H9 (cell line): ENCODE measurements around the gene HOXB6. TPM values are rescaled to one million over a fixed set of nuclear protein-coding genes. Genes with fewer than 3 reads are reported as not detected.

ENCODE experiments used
- DNase-seq: peaks from one replicate; pipeline ENCODE4 v3.0.0-alpha.2; 2017
- H2AFZ ChIP-seq: one replicate; pipeline ENCODE4 v1.6.1; 2013; ENCODE audit warnings: mild to moderate bottlenecking, low read length, control low read depth, moderate library complexity
- H2AK5ac ChIP-seq: 2 replicates; pipeline ENCODE4 v1.6.1; 2013; ENCODE audit warnings: low read length, control low read depth, mixed read lengths; ENCODE audit not compliant: insufficient read length
- H2BK120ac ChIP-seq: one replicate; pipeline ENCODE4 v1.6.1; 2013; ENCODE audit warnings: low read depth, mild to moderate bottlenecking, low read length, control low read depth, inconsistent platforms; ENCODE audit not compliant: poor library complexity, severe bottlenecking
- H2BK12ac ChIP-seq: 2 replicates; pipeline ENCODE4 v1.6.1; 2013; ENCODE audit warnings: low read length, control low read depth, mixed read lengths, low read depth; ENCODE audit not compliant: insufficient read length
- H2BK15ac ChIP-seq: 2 replicates; pipeline ENCODE4 v1.6.1; 2013; ENCODE audit warnings: low read depth, low read length, control low read depth
- H2BK20ac ChIP-seq: one replicate; pipeline ENCODE4 v1.6.1; 2013; ENCODE audit warnings: low read depth, mild to moderate bottlenecking, low read length, control low read depth, inconsistent platforms; ENCODE audit not compliant: poor library complexity, severe bottlenecking
- H2BK5ac ChIP-seq: 2 replicates; pipeline ENCODE4 v1.6.1; 2013; ENCODE audit warnings: low read length, control low read depth, mixed read lengths; ENCODE audit not compliant: insufficient read length
- H3K14ac ChIP-seq: 2 replicates; pipeline ENCODE4 v1.6.1; 2013; ENCODE audit warnings: low read length, control low read depth; ENCODE audit not compliant: insufficient read depth
- H3K18ac ChIP-seq: 2 replicates; pipeline ENCODE4 v1.6.1; 2013; ENCODE audit warnings: low read depth, mild to moderate bottlenecking, mixed read lengths, low read length, control low read depth; ENCODE audit not compliant: insufficient read length
- H3K23ac ChIP-seq: 2 replicates; pipeline ENCODE4 v1.6.1; 2013; ENCODE audit warnings: low read length, control low read depth, mixed read lengths, low read depth; ENCODE audit not compliant: insufficient read length
- H3K23me2 ChIP-seq: 2 replicates; pipeline ENCODE4 v1.6.1; 2013; ENCODE audit warnings: low read depth, mild to moderate bottlenecking, mixed read lengths, low read length, control low read depth; ENCODE audit not compliant: insufficient read length, poor library complexity, severe bottlenecking
- H3K27ac ChIP-seq: 2 replicates; pipeline ENCODE4 v1.5.1; 2013; ENCODE audit warnings: low read length, control low read depth, mixed read lengths, low read depth; ENCODE audit not compliant: insufficient read length
- H3K27me3 ChIP-seq: 2 replicates; pipeline ENCODE4 v1.6.1; 2013; ENCODE audit warnings: low read length, control low read depth, inconsistent platforms; ENCODE audit not compliant: insufficient read depth
- H3K4ac ChIP-seq: 2 replicates; pipeline ENCODE4 v1.6.1; 2013; ENCODE audit warnings: low read depth, mild to moderate bottlenecking, control low read depth, inconsistent platforms, low read length, moderate library complexity
- H3K4me1 ChIP-seq: 2 replicates; pipeline ENCODE4 v1.6.1; 2013; ENCODE audit warnings: low read length, control low read depth, inconsistent platforms; ENCODE audit not compliant: insufficient read depth
- H3K4me2 ChIP-seq: 2 replicates; pipeline ENCODE4 v1.6.1; 2013; ENCODE audit warnings: low read length, control low read depth, mixed read lengths; ENCODE audit not compliant: insufficient read length, insufficient read depth
- H3K56ac ChIP-seq: 2 replicates; pipeline ENCODE4 v1.6.1; 2013; ENCODE audit warnings: low read depth, mild to moderate bottlenecking, mixed read lengths, low read length, control low read depth; ENCODE audit not compliant: insufficient read length
- H3K79me1 ChIP-seq: 2 replicates; pipeline ENCODE4 v1.6.1; 2013; ENCODE audit warnings: low read depth, mild to moderate bottlenecking, moderate library complexity, low read length, control low read depth, inconsistent platforms; ENCODE audit not compliant: insufficient read depth, poor library complexity, severe bottlenecking
- H3K79me2 ChIP-seq: 2 replicates; pipeline ENCODE4 v1.6.1; 2013; ENCODE audit warnings: low read length, control low read depth, inconsistent platforms; ENCODE audit not compliant: insufficient read depth
- H3K9ac ChIP-seq: 2 replicates; pipeline ENCODE4 v1.6.1; 2013; ENCODE audit warnings: low read length, control low read depth, mixed read lengths; ENCODE audit not compliant: insufficient read length; ENCODE audit errors: extremely low read depth
- H3K9me3 ChIP-seq: one replicate; pipeline ENCODE4 v1.6.1; 2013; ENCODE audit warnings: low read depth, low read length, inconsistent platforms; ENCODE audit not compliant: control insufficient read depth
- H3T11ph ChIP-seq: one replicate; pipeline ENCODE4 v1.6.1; 2013; ENCODE audit warnings: mild to moderate bottlenecking, low read length, control low read depth, inconsistent platforms
- H4K20me1 ChIP-seq: one replicate; pipeline ENCODE4 v1.6.1; 2013; ENCODE audit not compliant: control insufficient read depth, insufficient read length, insufficient read depth
- H4K5ac ChIP-seq: 2 replicates; pipeline ENCODE4 v1.6.1; 2013; ENCODE audit warnings: low read depth, mild to moderate bottlenecking, mixed read lengths, low read length, control low read depth; ENCODE audit not compliant: insufficient read length
- H4K8ac ChIP-seq: replicated peaks from 2 replicates; pipeline ENCODE4 v1.6.1; 2013; ENCODE audit warnings: low read length, control low read depth, mixed read lengths, low read depth; ENCODE audit not compliant: insufficient read length
- H4K91ac ChIP-seq: 2 replicates; pipeline ENCODE4 v1.6.1; 2013; ENCODE audit warnings: low read depth, mild to moderate bottlenecking, moderate library complexity, mixed read lengths, low read length, control low read depth; ENCODE audit not compliant: insufficient read length
- H3K27ac Mint-ChIP-seq, 3 experiments: 2 replicates in 2 of 3; 3 replicates in 1 of 3; pipeline ENCODE4 v1.8.0; 2020 to 2021; ENCODE audit warnings: mixed read lengths in 3 of 3, mild to moderate bottlenecking in 1 of 3, moderate library complexity in 1 of 3
- H3K27me3 Mint-ChIP-seq: 2 replicates; pipeline ENCODE4 v1.8.0; 2021; ENCODE audit warnings: low read depth, mild to moderate bottlenecking, moderate library complexity, mixed read lengths
- H3K36me3 Mint-ChIP-seq, 3 experiments: 2 replicates in 2 of 3; 3 replicates in 1 of 3; pipeline ENCODE4 v1.8.0; 2020 to 2021; ENCODE audit warnings: low read depth in 3 of 3, mixed read lengths in 3 of 3; ENCODE audit not compliant: insufficient read depth in 1 of 3
- H3K4me1 Mint-ChIP-seq, 2 experiments: 2 replicates each; pipeline ENCODE4 v1.8.0; 2020; ENCODE audit warnings: mixed read lengths in 2 of 2
- H3K4me3 Mint-ChIP-seq, 2 experiments: 2 replicates in 1 of 2; 3 replicates in 1 of 2; pipeline ENCODE4 v1.8.0; 2020 to 2021; ENCODE audit warnings: mild to moderate bottlenecking in 2 of 2, mixed read lengths in 2 of 2, moderate library complexity in 1 of 2
- H3K9me3 Mint-ChIP-seq, 2 experiments: 2 replicates in 1 of 2; 3 replicates in 1 of 2; pipeline ENCODE4 v1.8.0; 2020; ENCODE audit warnings: mild to moderate bottlenecking in 2 of 2, mixed read lengths in 2 of 2, moderate library complexity in 1 of 2
- CTCF ChIP-seq: fragments of 200-600 bp; sonication (generic); conservative IDR thresholded peaks from 3 replicates; pipeline ENCODE4 v1.8.0; 2021; ENCODE audit warnings: antibody characterized with exemption, mild to moderate bottlenecking
- WGBS: extraction: QIAGEN DNeasy Blood & Tissue Kit; methylation state at CpG from one replicate; pipeline ENCODE4 v1.1.7; 2013; ENCODE audit warnings: missing lambda C conversion rate, low lambda C conversion rate, mixed read lengths; ENCODE audit not compliant: insufficient read length; ENCODE audit errors: extremely low coverage; 5-methylcytosine and 5-hydroxymethylcytosine counted together
- total RNA-seq: library from RNA; stranded (reverse); gene quantifications from 2 replicates; pipeline ENCODE4 v1.2.1, GENCODE V29; 2021

The HOXB6 gene
- total RNA-seq, 1 experiment from 2014 or later = not detected

- no peak overlapping the region for H4K8ac ChIP-seq
- no peak for TF ChIP-seq CTCF
- Mint-ChIP-seq H3K36me3 (no peaks in the 10 kb centered on the region), H3K9me3 (peaks cover 10 to 11% of the 10 kb centered on the region in 2 experiments; a peak in 4 of 5 replicates), H3K27ac (no peak overlapping the region), H3K4me1 (peaks cover 22 to 42% of the 10 kb centered on the region in 2 experiments), H3K27me3 (peaks cover 99% of the 10 kb centered on the region), H3K4me3 (no peak overlapping the region)
- no peaks in the 10 kb centered on the region for H3K79me2 ChIP-seq
- no peak overlapping the region for H2AK5ac ChIP-seq
- H2BK5ac ChIP-seq = no peak overlapping the region
- no peak overlapping the region for H4K5ac ChIP-seq
- H3K4me2 ChIP-seq = no peak overlapping the region
- no CpG with 5 or more reads among the region's 5 CpGs for WGBS
- no peaks in the 10 kb centered on the region for H3K9me3 ChIP-seq
- no peak overlapping the region for H2BK20ac ChIP-seq
- H3K56ac ChIP-seq = no peak overlapping the region
- peaks cover 3% of the 10 kb centered on the region for H4K20me1 ChIP-seq
- no peak overlapping the region for H2BK15ac ChIP-seq
- no peak overlapping the region for H3K9ac ChIP-seq
- no peak overlapping the region for H2BK12ac ChIP-seq
- H3K27me3 ChIP-seq = peaks cover 91% of the 10 kb centered on the region
- no peaks in the 10 kb centered on the region for H3K4me1 ChIP-seq
- no peak overlapping the region for H4K91ac ChIP-seq
- no peaks in the 10 kb centered on the region for H3K79me1 ChIP-seq
- H3K14ac ChIP-seq = no peak overlapping the region
- H3T11ph ChIP-seq = no peak overlapping the region
- no peak for DNase-seq
- no peak overlapping the region for H3K27ac ChIP-seq
- no peaks in the 10 kb centered on the region for H3K23me2 ChIP-seq
- H3K18ac ChIP-seq = no peak overlapping the region
- H2BK120ac ChIP-seq = no peak overlapping the region
- no peak overlapping the region for H3K4ac ChIP-seq
- H2AFZ ChIP-seq = no peak overlapping the region
- H3K23ac ChIP-seq = no peak overlapping the region
Measured at GRCh38 chr17:48553190-48553547, 51.6 kb downstream of the HOXB6 start.
